ENCODE data around the gene RASGRP4.

The RASGRP4 gene

DNA sequence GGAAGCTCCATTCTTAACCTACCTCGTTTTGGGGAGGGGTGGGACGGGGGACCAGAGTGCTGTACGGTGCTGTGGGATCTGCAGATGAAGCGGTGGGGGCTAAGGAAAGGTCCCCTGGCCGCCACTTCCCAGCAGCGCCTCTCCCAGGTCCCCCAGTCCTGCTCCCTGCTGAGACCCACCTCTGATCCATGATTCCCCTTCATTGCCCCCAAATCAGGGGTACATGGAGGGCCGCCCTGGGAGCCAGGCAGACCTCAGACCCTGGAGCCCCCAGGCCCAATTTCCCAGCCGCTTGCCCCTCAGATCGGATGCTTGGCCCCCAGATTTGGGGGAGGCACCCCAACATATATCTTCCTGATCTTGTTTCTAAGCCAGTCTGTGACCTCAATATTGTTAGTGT lies 26.9 kb downstream of the RASGRP4 start:
- FAIRE-seq (no peak), DNase-seq (ENCODE audit: insufficient read length, low spot score) (no peak)
- TF ChIP-seq TAF1 (IDR thresholded peaks at IDR 0.05; ENCODE audit: low read depth, low read length) (no peak), POU2F2 (IDR thresholded peaks at IDR 0.05; ENCODE audit: low read depth, low read length) (no peak), POLR2A (IDR thresholded peaks at IDR 0.05; ENCODE audit: low read depth, low read length) (no peak), PAX5 (IDR thresholded peaks at IDR 0.05; ENCODE audit: insufficient read depth, low read length, severe bottlenecking) (no peak), SPI1 (IDR thresholded peaks at IDR 0.05; ENCODE audit: low read depth, low read length) (no peak), POLR2AphosphoS5 (IDR thresholded peaks at IDR 0.05; ENCODE audit: low read depth, low read length) (no peak)

GRCh38 chr19:38395381-38396114 lies 30.5 kb downstream of the RASGRP4 start:
- no peak for DNase-seq (ENCODE audit: insufficient read length, low spot score)
- FAIRE-seq = peak; percentile 71

DNA sequence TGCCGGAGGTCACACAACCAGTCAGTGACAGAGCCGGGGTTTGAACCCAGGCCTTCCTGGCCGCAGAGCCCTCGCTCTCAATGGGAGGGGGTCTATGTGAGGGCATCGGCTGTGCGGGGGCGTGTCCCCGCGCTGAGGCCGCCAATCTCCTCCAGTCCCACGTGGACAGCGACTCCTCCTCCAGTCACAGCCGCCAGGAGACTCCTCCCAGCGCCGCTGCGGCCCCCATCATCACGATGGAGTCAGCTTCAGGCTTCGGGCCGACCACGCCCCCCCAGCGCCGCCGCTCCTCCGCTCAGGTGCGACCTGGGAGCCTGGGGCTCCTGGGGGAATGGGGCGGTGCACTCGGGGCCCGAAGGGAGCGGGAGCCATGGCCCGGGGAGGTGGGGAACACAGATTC lies 31.5 kb downstream of the RASGRP4 start:
- no peak for TF ChIP-seq POLR2AphosphoS5 (IDR thresholded peaks at IDR 0.05; ENCODE audit: low read depth, low read length)
- TF ChIP-seq POLR2A (IDR thresholded peaks at IDR 0.05; ENCODE audit: low read depth, low read length) = no peak
- TF ChIP-seq TAF1 (IDR thresholded peaks at IDR 0.05; ENCODE audit: low read depth, low read length) = no peak
- TF ChIP-seq PAX5 (IDR thresholded peaks at IDR 0.05; ENCODE audit: insufficient read depth, low read length, severe bottlenecking) = no peak
- no peak for TF ChIP-seq SPI1 (IDR thresholded peaks at IDR 0.05; ENCODE audit: low read depth, low read length)
- no peak for TF ChIP-seq POU2F2 (IDR thresholded peaks at IDR 0.05; ENCODE audit: low read depth, low read length)
- FAIRE-seq (peak; percentile 23), DNase-seq (ENCODE audit: insufficient read length, low spot score) (no peak)

More at GRCh38 chr19:38395381-38396114, 30.5 kb downstream of the RASGRP4 start:
- TF ChIP-seq POLR2AphosphoS5 (IDR thresholded peaks at IDR 0.05; ENCODE audit: low read depth, low read length) (no peak), TAF1 (IDR thresholded peaks at IDR 0.05; ENCODE audit: low read depth, low read length) (no peak), PAX5 (IDR thresholded peaks at IDR 0.05; ENCODE audit: insufficient read depth, low read length, severe bottlenecking) (no peak), SPI1 (IDR thresholded peaks at IDR 0.05; ENCODE audit: low read depth, low read length) (no peak), POLR2A (IDR thresholded peaks at IDR 0.05; ENCODE audit: low read depth, low read length) (no peak), POU2F2 (IDR thresholded peaks at IDR 0.05; ENCODE audit: low read depth, low read length) (no peak)

DNA sequence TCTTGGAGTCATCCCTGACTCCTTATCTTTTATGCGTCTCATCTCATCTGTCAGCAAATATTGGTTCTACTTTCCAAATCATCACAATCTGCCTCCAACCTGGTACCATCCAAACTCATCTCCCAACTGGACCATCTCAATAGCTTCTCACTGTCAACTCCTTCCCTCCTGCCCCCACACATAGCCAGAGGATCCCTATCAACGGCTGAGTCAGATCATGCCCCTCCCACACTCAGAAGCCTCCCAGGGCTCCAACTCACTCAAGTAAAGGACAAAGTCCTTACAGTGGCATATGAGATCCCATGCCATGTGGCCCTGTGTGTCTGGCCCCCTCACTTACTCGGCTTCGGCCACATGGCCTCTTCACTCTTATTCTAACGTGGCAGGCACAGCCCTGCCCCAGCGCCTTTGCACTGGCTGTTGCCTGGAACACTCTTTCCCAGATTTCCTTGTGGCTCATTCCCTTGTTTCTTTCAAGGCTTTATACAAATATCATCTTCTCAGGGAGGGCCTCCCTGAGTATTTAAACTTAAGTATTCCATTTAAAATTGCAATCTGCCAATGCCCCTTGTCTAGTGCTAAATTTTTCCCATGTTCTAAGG lies 33.2 kb downstream of the RASGRP4 start:
- no peak for DNase-seq (ENCODE audit: insufficient read length, low spot score)
- no peak for FAIRE-seq
- no peak for TF ChIP-seq PAX5 (IDR thresholded peaks at IDR 0.05; ENCODE audit: insufficient read depth, low read length, severe bottlenecking)
- no peak for TF ChIP-seq POLR2A (IDR thresholded peaks at IDR 0.05; ENCODE audit: low read depth, low read length)
- no peak for TF ChIP-seq POU2F2 (IDR thresholded peaks at IDR 0.05; ENCODE audit: low read depth, low read length)
- TF ChIP-seq TAF1 (IDR thresholded peaks at IDR 0.05; ENCODE audit: low read depth, low read length) = no peak
- TF ChIP-seq SPI1 (IDR thresholded peaks at IDR 0.05; ENCODE audit: low read depth, low read length) = no peak
- TF ChIP-seq POLR2AphosphoS5 (IDR thresholded peaks at IDR 0.05; ENCODE audit: low read depth, low read length) = no peak

DNA sequence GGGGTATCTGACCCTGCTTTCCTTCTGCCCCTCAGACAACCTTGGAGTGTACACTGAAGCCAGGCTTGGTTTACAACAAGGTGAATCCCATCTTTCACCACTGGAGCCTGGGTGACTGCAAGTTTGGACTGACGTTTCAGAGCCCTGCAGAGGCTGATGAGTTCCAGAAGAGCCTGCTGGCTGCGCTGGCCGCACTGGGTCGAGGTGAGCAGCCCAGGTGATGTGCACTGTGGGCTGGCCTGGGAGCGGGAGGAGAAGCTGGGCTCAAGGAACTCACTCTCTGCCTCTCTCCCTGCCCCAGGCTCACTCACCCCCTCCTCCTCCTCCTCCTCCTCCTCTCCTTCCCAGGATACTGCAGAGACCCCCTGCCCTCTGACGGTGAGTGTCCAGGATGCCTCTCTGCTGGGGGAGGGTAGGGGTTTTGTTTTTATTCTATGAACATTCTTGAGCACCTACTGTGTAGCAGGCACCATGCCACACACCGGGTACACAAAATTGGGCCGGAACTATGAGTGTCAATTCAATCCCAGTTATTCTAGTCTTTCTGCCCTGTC lies 34.0 kb downstream of the RASGRP4 start:
- TF ChIP-seq SPI1 (IDR thresholded peaks at IDR 0.05; ENCODE audit: low read depth, low read length) = no peak
- TF ChIP-seq POLR2AphosphoS5 (IDR thresholded peaks at IDR 0.05; ENCODE audit: low read depth, low read length) = no peak
- TF ChIP-seq POLR2A (IDR thresholded peaks at IDR 0.05; ENCODE audit: low read depth, low read length) = no peak
- TF ChIP-seq TAF1 (IDR thresholded peaks at IDR 0.05; ENCODE audit: low read depth, low read length) = no peak
- no peak for TF ChIP-seq POU2F2 (IDR thresholded peaks at IDR 0.05; ENCODE audit: low read depth, low read length)
- no peak for TF ChIP-seq PAX5 (IDR thresholded peaks at IDR 0.05; ENCODE audit: insufficient read depth, low read length, severe bottlenecking)
- FAIRE-seq (no peak), DNase-seq (ENCODE audit: insufficient read length, low spot score) (no peak)

- TF ChIP-seq PAX5 (IDR thresholded peaks at IDR 0.05; ENCODE audit: insufficient read depth, low read length, severe bottlenecking) (no peak), POLR2A (IDR thresholded peaks at IDR 0.05; ENCODE audit: low read depth, low read length) (no peak), SPI1 (IDR thresholded peaks at IDR 0.05; ENCODE audit: low read depth, low read length) (no peak), POU2F2 (IDR thresholded peaks at IDR 0.05; ENCODE audit: low read depth, low read length) (no peak), POLR2AphosphoS5 (IDR thresholded peaks at IDR 0.05; ENCODE audit: low read depth, low read length) (no peak), TAF1 (IDR thresholded peaks at IDR 0.05; ENCODE audit: low read depth, low read length) (no peak)
- no peak for FAIRE-seq
- DNase-seq (ENCODE audit: insufficient read length, low spot score) = no peak
Measured at GRCh38 chr19:38389957-38390924, 35.8 kb downstream of the RASGRP4 start.

DNA sequence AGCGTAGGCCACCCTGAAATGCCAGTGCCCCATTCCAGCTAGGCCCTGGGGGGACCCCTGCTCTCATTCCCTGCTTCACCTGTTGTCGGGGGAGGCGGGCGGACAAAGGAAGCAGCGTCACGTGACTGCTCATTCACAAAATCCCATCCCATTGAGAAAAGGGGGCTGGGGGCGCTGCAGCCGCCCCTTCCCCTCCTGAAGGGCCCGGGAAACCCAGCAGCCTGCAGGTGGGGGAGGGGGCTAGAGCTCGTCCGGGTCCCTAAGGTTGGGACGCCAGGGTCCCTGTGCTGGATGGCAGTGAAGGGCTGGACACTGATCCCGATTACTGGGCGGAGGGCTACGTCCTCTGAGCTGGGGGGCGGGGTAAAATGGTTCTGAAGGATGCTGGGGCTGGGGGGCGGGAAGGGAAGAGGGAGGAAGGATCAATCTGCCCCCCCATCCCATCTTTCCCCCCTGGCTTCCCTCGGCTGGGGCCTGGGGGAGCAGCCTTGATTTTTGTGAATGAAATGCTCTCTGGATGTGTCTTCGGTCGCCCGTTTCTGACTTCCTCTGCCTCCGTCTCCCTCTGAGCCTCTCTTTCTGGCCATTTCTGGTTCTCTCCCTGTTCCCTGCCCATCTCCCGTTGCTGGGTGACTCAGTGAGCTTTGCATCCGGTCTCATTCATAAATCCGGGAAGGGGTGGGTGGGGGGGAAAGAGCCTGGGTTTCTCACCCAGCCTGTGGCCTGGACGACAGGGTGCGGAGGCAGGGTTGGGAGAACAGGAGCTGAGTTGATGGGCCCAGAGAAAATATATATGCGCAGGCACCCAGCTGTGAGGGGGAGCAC lies 36.7 kb downstream of the RASGRP4 start:
- no peak for TF ChIP-seq POLR2A (IDR thresholded peaks at IDR 0.05; ENCODE audit: low read depth, low read length)
- TF ChIP-seq TAF1 (IDR thresholded peaks at IDR 0.05; ENCODE audit: low read depth, low read length) = no peak
- TF ChIP-seq POLR2AphosphoS5 (IDR thresholded peaks at IDR 0.05; ENCODE audit: low read depth, low read length) = no peak
- TF ChIP-seq PAX5 (IDR thresholded peaks at IDR 0.05; ENCODE audit: insufficient read depth, low read length, severe bottlenecking) = no peak
- no peak for TF ChIP-seq SPI1 (IDR thresholded peaks at IDR 0.05; ENCODE audit: low read depth, low read length)
- no peak for TF ChIP-seq POU2F2 (IDR thresholded peaks at IDR 0.05; ENCODE audit: low read depth, low read length)
- FAIRE-seq (no peak), DNase-seq (ENCODE audit: insufficient read length, low spot score) (no peak)
